ENCODE results near the gene DOCK1.

Gene DOCK1

GRCh38 chr10:127040756-127041155, 135.5 kb downstream of the DOCK1 start:
- DNase-seq, result no peak

DNA sequence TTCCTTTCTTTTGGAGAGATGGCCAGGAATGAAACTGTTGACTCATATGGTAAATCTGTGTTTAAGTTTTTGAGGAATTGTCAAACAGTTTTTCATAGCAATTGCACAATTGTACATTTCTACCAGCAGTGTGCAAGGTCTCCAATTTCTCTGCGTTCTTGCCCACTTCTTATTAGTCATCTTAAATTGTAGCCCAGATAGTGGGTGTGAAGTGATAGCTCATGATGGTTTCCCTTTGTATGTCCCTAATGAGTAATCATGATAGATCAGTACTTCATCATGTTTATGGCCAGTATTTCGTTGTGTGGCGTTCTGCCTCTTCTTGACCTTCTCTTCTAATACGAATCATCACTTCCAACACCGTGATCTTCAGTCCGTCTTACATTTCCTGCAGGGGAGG, 136.3 kb downstream of the DOCK1 start:
- peak; percentile 98 for DNase-seq

DNA sequence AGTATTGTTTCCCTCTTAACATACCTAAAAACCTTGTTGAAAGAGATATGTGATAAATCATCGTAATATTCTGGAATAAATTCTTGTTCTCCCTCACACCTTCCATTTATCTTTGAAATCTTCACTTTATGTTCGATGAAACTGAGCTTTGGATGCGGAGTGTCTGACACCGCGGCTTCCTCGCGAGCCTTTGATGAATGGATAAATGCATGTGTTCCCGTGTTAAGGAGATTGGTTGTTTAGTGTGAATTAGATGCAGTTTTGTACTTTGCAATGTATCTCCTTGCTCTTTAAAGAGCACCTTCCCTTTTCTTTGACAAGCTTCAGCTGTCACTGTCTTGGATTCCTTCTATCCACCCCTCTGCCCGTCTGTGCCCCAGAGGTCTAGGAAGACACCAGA, 138.1 kb downstream of the DOCK1 start:
- no peak for DNase-seq

DNA sequence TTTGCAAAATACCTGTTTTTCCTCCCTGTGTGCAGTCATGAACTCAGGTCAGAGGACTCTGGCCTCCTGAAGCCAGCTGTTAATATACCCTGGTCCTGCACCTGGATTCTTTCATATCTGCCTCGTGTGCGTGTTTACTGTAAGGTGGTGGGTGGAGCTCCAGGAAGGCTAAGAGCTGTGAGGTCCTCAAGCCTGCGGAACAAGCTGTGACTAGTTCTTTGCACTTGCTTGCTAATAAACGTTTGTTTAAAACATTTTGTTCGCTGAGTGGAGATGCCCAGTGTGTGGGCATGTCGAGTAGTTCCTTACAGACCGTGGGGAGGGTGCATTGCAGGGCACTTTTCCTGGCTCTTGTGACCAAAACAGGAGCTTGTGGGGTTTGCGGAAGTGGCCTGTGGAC, 139.0 kb downstream of the DOCK1 start:
- no peak for DNase-seq

DNA sequence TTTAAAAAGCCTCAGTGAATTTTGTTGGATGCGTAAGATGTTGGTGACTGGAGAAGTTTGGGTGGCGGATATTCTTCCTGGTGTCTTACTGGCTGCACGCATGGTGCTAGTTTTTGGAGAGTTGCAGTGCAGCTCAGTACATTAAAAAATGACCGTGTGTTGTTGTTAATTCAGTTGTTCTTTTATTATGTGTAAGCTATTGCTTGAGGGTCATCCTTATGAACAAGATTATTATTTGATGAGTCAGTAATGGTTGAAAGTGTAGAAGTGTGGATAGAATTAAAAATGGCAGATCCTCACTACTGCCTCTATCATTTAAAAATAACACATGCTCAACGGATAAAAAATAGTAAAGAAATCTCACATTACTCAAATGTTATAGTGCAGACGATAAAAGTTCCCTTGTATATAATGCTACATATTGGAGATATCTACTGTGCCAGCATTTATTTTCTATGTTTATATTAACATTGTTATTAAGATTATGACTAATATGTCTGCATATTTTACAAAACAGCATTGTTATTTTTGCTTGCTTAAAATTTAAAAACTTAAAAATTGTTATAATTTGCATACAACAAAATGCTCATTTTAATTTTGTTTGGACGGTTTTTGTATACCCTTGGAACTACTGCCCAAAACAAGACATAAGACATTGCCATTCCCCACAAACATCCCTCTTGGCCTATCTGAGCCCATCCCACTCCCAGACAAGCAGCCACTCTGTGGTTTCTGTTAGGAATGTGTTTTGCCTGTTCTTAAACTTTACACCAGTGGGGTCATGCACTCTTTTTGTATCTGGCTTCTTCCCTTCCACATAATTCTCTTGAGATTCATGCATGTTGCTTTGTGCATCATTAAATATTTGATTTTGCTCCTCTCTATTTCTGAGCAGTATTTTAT, 142.0 kb downstream of the DOCK1 start:
- peak; percentile 35 for DNase-seq

GRCh38 chr10:127047878-127048238, 142.6 kb downstream of the DOCK1 start:
- DNase-seq, result no peak

- DNase-seq, result no peak
Measured at GRCh38 chr10:127048630-127049029, 143.4 kb downstream of the DOCK1 start.

DNA sequence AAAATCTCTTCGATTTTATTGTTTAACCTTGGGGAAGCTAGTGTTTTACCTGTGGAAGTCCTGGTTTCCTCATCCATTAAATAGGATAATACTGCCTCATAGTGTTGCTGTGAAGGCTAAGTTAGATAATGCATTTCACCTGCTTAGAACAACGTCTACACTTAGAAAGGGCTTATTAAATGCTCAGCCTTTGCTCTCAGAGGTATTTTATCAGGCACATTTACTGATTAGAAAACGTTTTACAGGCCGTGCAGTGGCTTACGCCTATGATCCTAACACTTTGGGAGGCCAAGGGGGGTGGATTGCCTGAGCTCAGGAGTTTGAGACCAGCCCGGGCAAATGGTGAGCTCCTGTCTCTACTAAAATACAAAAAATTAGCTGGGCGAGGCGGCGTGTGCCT, 146.8 kb downstream of the DOCK1 start:
- DNase-seq, result no peak

DNA sequence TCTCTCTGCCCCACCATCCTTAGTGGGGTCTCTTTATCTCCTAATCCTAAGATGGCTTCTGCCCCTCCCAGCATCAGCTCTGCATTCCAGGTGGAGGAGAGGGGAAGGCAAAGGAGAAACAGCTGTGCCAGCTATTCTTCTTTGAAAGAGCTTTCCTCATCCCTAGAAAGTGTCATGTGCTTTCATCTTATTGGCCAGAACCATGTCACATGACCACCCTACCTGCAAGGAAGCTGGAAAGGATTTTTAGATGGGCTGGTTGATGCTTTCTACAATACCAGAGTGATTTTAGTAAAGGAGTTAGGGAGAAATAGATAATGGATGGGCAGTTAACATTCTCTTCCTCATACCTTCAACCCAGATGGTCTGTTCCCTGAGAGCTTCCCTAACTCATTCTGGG, 150.0 kb downstream of the DOCK1 start:
- no peak for DNase-seq

GRCh38 chr10:127059314-127059713, 154.1 kb downstream of the DOCK1 start:
- no peak for DNase-seq

DNA sequence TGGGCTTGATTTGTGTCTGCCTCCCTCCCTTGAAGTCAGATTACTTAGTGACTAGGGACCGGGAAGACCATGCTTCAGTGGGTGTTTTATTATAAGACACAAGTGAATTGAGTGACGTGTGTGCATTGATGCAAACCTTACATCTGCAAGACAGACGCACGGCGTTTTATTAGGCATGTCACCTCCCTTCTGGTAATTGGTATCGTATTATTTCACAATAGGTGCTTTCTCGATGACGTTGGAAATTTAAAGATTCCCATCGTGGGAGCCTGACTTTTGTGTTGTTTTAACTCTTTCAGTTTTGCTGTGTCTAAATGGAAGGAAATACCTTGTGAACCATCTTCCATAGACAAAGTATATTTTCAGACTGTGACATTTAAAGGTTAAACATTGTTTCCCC, 158.5 kb downstream of the DOCK1 start:
- DNase-seq, result no peak

GRCh38 chr10:127064474-127064873, 159.2 kb downstream of the DOCK1 start:
- no peak for DNase-seq

GRCh38 chr10:127067542-127068194, 162.4 kb downstream of the DOCK1 start:
- DNase-seq, result no peak

DNA sequence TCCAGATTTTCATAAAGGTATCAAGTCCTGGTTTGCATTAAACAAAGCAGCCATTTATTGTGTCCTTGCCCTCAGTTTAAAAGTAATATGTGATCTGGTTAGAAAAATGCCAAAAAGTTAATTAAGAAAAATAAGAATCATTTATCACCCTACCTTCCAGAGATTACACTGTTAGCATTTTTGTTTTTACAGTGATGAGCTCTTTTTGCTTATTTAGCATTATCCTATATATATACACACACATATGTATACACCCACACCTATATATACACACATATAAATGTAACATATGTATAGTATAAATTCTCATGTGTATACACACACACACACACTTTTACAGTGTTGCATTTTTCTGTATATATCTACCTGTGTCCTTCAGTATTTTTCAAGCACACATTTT, 163.3 kb downstream of the DOCK1 start:
- DNase-seq, result no peak

- DNase-seq, result no peak
Measured at GRCh38 chr10:127069436-127069835, 164.2 kb downstream of the DOCK1 start.

DNA sequence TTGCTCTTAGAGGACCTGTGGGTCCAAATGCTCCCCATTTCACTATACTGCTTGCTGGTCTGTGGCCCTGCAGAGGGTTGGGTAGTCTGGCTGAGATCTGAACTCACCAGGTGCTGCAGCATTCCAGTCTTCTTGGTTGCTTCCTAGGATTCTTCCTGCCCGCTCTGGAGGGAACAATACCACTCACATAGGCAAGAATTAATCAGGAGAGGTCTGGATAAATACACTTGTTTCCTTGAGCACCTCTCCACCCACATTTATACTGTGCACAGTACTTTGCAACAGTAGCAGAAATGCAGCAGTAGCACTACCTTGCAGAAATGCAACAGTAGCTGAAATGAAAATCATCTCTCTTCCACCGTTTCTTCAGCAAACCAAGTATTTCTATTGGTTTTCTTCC, 165.9 kb downstream of the DOCK1 start:
- no peak for DNase-seq

- no peak for DNase-seq
Measured at GRCh38 chr10:127073666-127074065, 168.4 kb downstream of the DOCK1 start.

GRCh38 chr10:127079392-127079791, 174.2 kb downstream of the DOCK1 start:
- DNase-seq, result no peak

DNA sequence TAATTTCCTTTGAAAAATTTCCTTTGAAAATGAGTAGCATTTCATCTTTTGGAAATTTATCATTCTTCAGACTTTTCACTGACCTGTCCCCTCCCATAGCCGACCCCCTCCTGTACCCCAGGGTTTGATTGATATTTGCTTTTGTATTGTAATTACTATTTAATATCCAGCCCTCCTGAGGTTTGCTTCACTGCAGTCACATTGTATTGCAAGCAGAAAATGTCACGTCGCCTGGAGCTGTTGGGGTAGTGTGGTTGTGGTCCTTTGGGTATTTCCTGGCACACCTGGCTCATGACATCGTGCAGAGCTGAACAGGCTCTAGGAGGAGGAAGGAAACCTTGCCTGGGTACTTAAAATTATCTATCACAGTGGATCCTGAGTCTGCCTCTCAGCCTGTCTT, 175.1 kb downstream of the DOCK1 start:
- no peak for DNase-seq

- no peak for DNase-seq
Measured at GRCh38 chr10:127081851-127082345, 176.7 kb downstream of the DOCK1 start.

GRCh38 chr10:127082651-127083050, 177.4 kb downstream of the DOCK1 start:
- no peak for DNase-seq

GRCh38 chr10:127085957-127086356, 180.7 kb downstream of the DOCK1 start:
- no peak for DNase-seq

DNA sequence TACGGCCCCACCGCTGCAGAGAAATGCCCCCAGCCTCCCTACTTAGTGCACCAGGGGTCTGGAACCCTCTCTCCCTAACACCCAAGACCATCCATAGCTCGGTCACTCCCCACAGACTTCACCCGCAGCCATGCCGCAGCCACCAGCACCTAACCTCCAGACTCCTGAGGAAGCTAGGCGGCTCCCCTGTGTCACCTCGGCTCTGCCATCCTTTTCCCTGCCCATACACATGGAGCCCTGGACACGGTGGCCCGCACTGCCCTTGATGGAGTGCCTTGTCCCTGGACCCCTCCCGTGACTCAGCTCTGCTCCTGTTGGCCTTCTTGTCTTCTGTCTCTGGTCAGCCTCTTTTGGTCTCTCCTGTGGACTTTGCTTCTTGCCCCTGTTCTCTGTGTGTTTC, 183.7 kb downstream of the DOCK1 start:
- DNase-seq, result no peak

GRCh38 chr10:127089446-127089845, 184.2 kb downstream of the DOCK1 start:
- no peak for DNase-seq
